H7 (cell line): ENCODE measurements around the gene GPD1. TPM values are rescaled to one million over a fixed set of nuclear protein-coding genes. Genes with fewer than 3 reads are reported as not detected.
A peak's percentile ranks its signal among the peaks of the same experiment; 100 is the strongest.
"Not testable (repeated sequence)": the region's sequence is repeated elsewhere in the genome, so short reads cannot be mapped to it uniquely, and the experiment has no call there.

Source experiments
- DNase-seq: peaks from one replicate; pipeline ENCODE4 v3.0.0; 2012
- H3K27me3 ChIP-seq: 2 replicates; pipeline ENCODE4 v1.6.0; 2011; ENCODE audit warnings: mild to moderate bottlenecking, low read length; ENCODE audit not compliant: control insufficient read depth, insufficient read depth
- H3K36me3 ChIP-seq: replicated peaks from 2 replicates; pipeline ENCODE4 v1.5.1; 2011; ENCODE audit warnings: low read length; ENCODE audit not compliant: control insufficient read depth, insufficient read depth
- H3K4me3 ChIP-seq: 2 replicates; pipeline ENCODE4 v1.5.1; 2011; ENCODE audit warnings: low read depth, mild to moderate bottlenecking, control low read depth, low read length, moderate library complexity; ENCODE audit not compliant: insufficient read depth
- total RNA-seq: library from RNA; depleted of rRNA; stranded (reverse); fragments of >200 nt; shearing (Covaris generic); gene quantifications from 2 replicates; pipeline ENCODE4 v1.2.3, GENCODE V29; 2014

The GPD1 gene
- total RNA-seq, 1 experiment from 2014 or later, result not detected

DNA sequence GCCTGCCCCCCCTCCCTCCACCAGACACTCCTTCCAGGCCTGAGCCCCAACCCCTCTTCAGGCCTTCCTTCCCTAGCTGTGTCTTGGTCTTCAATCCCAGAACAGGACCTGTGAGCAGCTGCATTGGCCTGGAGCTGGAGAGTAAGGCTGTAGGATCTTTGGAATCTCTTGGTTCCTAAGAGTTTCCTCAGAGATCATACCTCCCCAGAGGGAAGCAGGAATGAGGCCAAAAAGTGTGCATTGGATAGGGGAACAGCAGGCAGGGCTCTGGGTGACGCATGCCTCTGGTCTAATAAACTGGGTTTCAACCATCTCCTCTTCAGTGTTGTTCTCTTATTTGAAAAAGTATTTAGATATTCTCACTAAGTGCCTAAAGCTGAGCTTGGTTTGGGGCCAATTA lies 20.5 kb upstream of the GPD1 start:
- DNase-seq, result no peak
- H3K27me3 ChIP-seq, result peaks cover 30% of the 10 kb centered on the region
- H3K36me3 ChIP-seq, result peaks cover 17% of the 10 kb centered on the region
- no peak overlapping the region for H3K4me3 ChIP-seq

DNA sequence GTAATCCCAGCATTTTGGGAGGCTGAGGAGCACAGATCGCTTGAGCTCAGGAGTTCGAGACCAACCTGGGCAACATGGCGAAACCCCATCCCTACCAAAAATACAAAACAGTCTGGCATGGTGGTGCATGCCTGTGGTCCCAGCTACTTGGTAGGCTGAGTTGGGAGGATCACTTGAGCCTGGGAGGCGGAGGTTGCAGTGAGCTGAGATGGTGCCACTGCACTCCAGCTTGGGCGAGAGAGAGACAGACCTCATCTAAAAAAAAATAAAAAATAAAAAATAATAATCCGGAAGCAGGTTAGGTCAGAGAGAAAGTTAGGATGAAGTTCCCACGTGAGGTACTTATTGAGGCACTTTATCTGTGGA lies 19.4 kb upstream of the GPD1 start:
- peaks cover 30% of the 10 kb centered on the region for H3K27me3 ChIP-seq
- peak overlapping the region; percentile 66 for H3K4me3 ChIP-seq
- DNase-seq, result not testable (repeated sequence)
- H3K36me3 ChIP-seq, result peaks cover 26% of the 10 kb centered on the region

DNA sequence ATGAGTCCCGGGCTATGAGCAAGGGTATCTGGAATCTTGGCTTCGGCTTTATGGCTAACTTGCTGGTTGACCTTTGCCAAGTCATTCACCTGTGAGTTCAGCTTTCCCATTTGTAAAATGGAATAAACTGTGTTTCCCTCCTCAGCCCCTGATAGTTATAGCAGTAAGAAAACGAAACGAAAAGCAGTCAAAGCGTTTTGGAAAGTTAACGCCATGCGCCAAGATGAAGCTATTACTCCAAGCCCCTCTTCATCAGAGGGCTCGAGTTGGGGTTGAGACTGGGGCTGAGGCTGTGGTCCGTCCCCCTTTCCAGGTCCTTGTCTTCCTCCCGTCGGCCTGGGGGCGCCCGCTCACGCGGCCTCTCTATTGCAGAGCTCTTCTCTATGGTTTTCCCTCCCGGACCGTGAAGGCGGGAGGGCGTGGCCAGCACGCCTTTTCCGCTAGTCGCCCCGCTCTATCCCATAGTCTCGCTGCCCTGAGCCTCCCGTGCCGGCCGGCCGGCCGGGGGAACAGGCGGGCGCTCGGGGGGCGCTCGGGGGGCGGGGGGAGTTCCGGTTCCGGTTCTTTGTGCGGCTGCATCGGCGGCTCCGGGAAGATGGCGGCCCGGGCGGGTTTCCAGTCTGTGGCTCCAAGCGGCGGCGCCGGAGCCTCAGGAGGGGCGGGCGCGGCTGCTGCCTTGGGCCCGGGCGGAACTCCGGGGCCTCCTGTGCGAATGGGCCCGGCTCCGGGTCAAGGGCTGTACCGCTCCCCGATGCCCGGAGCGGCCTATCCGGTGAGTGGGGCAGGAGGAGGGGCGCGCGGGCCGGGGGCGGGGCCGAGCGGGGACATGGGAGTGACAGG lies 18.8 kb upstream of the GPD1 start, which contains the start of gene SMARCD1:
TSS of gene SMARCD1 (plus strand) at position 568 of the 840 bp plus-strand sequence. CDS start at position 596, 28 bp downstream.
- DNase-seq, result peak; percentile 99
- peaks cover 24% of the 10 kb centered on the region for H3K27me3 ChIP-seq
- H3K4me3 ChIP-seq, result peak within 1 kb of the TSS; percentile 66
- H3K36me3 ChIP-seq, result peaks cover 29% of the 10 kb centered on the region

DNA sequence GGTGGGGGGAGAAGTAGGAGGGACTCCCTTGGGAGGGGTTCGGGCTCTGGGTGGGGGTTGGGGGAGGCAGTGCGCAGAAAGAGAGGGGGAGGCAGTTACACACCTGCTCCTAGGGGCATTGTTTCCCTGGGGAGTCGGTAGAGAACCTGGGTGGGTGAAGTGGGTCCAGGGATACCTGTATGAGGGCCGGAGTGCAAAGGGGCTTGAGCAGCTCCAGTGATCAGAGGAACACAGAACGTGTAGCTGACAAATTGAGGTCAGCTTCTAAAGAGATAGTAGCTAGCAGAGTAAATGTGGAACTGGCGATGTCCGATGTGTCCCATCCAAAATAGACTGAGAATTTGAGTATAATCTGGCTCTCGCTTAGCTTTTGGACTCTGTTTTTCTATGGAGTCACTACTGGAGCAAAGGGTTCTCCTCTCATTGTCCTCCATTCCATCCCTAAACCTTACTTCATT lies 18.2 kb upstream of the GPD1 start:
- no peak for DNase-seq
- Histone ChIP-seq H3K36me3 (peaks cover 34% of the 10 kb centered on the region), H3K27me3 (peaks cover 17% of the 10 kb centered on the region; the same call in 1 of the 2 replicates), H3K4me3 (peak overlapping the region; percentile 66)

DNA sequence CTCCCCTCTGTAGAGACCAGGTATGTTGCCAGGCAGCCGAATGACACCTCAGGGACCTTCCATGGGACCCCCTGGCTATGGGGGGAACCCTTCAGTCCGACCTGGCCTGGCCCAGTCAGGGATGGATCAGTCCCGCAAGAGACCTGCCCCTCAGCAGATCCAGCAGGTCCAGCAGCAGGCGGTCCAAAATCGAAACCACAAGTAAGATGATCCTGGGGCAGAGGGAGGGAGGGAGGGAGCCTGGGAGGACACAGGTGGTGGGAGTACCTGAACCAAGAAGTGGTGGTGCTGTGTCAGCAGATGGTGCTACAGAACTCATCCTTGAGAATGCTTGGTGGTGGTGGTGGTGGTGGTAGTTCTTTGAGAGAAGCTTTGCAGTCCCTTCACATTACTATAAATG lies 17.7 kb upstream of the GPD1 start:
- Histone ChIP-seq H3K4me3 (no peak overlapping the region), H3K27me3 (peaks cover 12% of the 10 kb centered on the region; the same call in 1 of the 2 replicates), H3K36me3 (peaks cover 36% of the 10 kb centered on the region)
- no peak for DNase-seq

DNA sequence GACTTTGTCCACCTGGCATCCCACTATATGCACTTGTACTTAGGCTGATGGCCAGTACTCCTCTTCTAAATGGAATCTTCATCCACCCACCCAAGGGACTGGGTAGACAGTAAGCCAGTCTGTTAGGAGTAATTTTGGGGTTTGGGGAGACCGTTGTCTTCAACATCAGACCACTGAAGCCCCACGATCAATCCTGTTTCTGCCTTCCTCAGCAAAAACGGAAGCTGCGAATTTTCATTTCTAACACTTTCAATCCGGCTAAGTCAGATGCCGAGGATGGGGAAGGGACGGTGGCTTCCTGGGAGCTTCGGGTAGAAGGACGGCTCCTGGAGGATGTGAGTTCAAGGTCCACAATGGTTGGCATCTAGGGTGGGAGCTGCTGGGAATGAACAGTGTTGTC lies 16.7 kb upstream of the GPD1 start:
- H3K27me3 ChIP-seq, result peaks cover 3% of the 10 kb centered on the region; the same call in 1 of the 2 replicates
- H3K36me3 ChIP-seq, result peaks cover 42% of the 10 kb centered on the region
- no peak overlapping the region for H3K4me3 ChIP-seq
- no peak for DNase-seq

DNA sequence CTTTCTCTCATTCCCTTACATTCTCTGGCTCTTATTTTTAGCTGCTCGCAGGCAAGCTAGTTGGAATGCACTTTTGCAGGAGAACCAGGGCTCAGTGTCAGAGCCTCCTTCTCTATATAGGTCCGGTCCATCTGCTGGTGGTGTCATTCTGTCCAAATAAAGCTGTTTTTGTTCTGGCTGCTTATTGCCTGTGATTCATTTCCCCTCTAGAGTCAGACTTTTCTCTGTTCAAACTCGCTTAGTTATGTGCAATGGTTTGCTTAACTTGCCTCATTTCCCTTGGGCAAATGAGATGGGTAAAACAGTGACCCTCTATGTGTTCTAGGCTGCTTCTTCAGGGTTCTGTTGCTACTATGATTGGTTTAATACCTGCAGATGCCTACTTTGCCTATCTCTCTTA lies 15.8 kb upstream of the GPD1 start:
- no peak for DNase-seq
- Histone ChIP-seq H3K27me3 (no peaks in the 10 kb centered on the region), H3K4me3 (no peak overlapping the region), H3K36me3 (peaks cover 47% of the 10 kb centered on the region)

GRCh38 chr12:50088577-50089335 lies 15.1 kb upstream of the GPD1 start:
- H3K4me3 ChIP-seq, result no peak overlapping the region
- peaks cover 52% of the 10 kb centered on the region for H3K36me3 ChIP-seq
- peak; percentile 79 for DNase-seq
- no peaks in the 10 kb centered on the region for H3K27me3 ChIP-seq

GRCh38 chr12:50089730-50090129 lies 14.1 kb upstream of the GPD1 start:
- H3K4me3 ChIP-seq, result no peak overlapping the region
- no peak for DNase-seq
- peaks cover 59% of the 10 kb centered on the region for H3K36me3 ChIP-seq

DNA sequence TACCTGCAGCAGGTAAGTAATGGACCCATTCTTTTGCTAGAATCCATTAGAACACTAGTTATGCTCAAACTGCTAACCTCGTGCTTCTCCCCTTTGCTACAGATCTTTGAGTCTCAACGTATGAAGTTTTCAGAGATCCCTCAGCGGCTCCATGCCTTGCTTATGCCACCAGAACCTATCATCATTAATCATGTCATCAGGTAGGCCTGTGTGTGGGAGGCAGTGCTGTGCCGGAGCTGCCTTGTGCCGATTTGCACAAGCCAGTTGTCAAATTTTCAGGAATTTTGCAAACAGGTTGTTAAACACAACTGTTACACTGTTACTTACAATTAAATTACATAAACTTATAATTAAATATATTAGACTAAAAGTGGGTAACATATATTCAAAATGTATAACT lies 13.4 kb upstream of the GPD1 start:
- peaks cover 62% of the 10 kb centered on the region for H3K36me3 ChIP-seq

More at GRCh38 chr12:50089730-50090129, 14.1 kb upstream of the GPD1 start:
- H3K27me3 ChIP-seq, result no peaks in the 10 kb centered on the region

GRCh38 chr12:50097952-50098351 lies 5.9 kb upstream of the GPD1 start:
- H3K27me3 ChIP-seq, result no peaks in the 10 kb centered on the region
- H3K36me3 ChIP-seq, result peaks cover 53% of the 10 kb centered on the region
- DNase-seq, result no peak
- H3K4me3 ChIP-seq, result no peak overlapping the region

More for the DNA sequence above, 13.4 kb upstream of the GPD1 start:
- H3K4me3 ChIP-seq, result no peak overlapping the region
- DNase-seq, result no peak
- no peaks in the 10 kb centered on the region for H3K27me3 ChIP-seq

DNA sequence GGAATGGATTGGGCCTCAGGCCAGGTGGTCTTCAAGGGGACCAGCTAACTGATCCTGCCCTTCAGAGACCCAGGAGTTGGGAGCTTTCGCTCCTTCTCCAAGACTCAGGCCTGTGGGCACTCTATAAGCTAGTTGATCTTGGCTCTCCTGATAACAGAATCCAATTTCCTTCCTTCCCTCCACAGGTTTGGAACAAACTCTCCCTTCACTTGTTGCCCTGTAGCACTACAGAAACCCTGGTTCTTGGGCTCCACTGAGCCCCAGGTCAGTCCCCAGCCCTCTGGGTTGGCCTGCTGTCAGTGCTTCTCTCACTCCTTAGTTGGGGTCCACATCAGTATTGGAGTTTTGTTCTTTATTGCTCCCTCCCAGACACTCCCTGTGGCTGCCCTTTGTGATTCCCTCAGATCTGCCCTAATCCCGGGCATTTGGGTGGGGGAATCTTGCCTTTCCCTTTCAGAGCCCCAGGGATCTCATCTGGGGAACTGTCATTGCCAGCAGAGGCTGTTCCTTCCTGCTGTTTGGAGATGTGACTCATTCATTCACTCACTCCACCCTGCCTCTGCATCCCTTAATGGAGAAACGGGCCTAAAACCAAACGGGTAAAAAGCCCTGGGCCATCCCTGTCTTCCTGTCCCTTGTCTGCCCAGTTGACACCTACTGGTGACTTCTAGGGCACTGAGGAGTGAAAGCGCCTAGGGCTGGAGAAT lies 4.4 kb upstream of the GPD1 start:
- Histone ChIP-seq H3K36me3 (peaks cover 43% of the 10 kb centered on the region), H3K27me3 (no peaks in the 10 kb centered on the region), H3K4me3 (no peak overlapping the region)
- DNase-seq, result no peak

DNA sequence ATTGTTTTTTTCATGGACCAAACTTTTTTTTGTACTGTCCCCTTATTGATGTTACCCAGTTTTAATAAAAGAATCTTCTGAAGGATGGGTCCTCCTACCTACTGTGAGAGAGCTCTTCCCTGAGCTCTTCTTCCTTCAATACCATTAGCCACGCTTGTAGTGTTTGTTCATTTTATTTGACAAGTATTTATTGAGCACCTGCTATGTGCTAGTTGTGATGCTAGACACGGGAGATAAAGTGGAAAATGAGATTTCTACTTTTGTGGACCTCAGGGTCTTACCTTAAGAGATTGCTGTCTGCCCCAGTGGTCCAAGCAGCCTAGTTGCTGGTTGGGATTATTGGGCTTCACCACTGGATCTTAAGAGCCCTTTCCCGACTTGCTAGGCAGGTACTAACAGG lies 3.2 kb upstream of the GPD1 start:
- no peaks in the 10 kb centered on the region for H3K27me3 ChIP-seq
- DNase-seq, result no peak
- H3K36me3 ChIP-seq, result peaks cover 37% of the 10 kb centered on the region
- H3K4me3 ChIP-seq, result no peak overlapping the region

DNA sequence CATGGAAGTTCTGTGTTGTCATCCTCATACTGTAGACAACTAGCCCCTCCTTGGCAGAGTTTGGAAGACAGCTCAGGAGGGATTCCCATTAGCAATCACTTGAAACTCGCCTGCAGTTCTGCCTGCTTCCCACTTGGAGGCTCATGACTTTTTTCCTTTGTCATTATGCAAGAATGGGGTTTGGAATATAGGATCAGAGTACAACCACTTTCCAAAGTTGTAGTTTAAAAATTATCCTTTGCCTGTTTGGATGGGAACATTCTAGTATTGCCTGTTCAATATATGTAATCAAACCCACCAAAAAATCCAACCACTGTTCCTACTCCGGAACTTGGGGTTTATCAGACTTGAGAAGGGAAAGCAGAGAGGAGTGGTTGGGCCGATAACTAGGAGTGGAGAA lies 2.1 kb upstream of the GPD1 start:
- H3K36me3 ChIP-seq, result peaks cover 26% of the 10 kb centered on the region
- H3K27me3 ChIP-seq, result no peaks in the 10 kb centered on the region
- H3K4me3 ChIP-seq, result no peak overlapping the region
- DNase-seq, result peak; percentile 85
